Stimulated activated CD8-positive, alpha-beta memory T cell treated with anti-CD3 and anti-CD28 coated beads, Interleukin-15, amount 100 ng/mL, for 48 hours (primary cell): Measurements from ENCODE around the gene MORF4L2.
"Not testable (repeated sequence)": the region's sequence is repeated elsewhere in the genome, so short reads cannot be mapped to it uniquely, and the experiment has no call there.

Experiments used
- DNase-seq, 2 donors: peaks; one replicate each; pipeline ENCODE4 v3.0.0-alpha.2; 2020; ENCODE audit warnings: low read depth in 2 of 2

Gene MORF4L2

DNA sequence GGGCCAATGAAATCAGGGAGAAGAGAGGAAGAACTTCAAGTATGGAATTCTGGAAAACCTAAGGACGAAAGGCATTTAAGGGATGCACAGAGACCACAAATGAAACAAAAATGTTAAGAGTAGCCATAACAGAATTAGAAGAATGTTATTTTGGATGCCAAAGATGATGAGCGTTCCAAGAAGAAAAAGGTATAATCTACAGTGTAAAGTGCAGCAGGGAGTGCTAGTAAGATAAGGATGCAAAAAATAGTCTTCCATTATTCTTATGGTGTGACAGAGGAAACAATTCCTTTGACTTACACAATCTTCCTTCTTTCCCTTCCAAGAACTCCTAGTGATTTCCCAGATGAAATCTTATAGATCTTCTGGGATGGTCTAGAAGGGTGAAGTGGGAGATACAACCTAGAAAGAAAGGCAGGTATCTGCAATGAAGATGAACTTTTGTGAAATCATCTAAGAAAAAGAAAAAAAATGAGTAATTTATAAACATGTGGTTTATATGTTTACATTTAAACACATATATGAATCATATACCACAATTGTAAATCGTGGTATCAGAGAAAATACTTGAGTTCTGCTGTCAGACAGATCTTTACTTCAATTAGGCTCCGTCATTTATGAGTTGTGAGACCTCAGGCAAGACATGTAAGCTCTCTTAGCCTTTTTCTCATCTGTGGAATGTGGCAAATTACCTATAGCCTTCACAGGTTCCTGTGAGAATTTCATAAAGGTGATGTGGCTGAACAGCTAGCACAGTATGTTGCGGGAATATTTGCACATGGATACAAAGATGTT, 8.1 kb downstream of the MORF4L2 start:
- no peak for DNase-seq

DNA sequence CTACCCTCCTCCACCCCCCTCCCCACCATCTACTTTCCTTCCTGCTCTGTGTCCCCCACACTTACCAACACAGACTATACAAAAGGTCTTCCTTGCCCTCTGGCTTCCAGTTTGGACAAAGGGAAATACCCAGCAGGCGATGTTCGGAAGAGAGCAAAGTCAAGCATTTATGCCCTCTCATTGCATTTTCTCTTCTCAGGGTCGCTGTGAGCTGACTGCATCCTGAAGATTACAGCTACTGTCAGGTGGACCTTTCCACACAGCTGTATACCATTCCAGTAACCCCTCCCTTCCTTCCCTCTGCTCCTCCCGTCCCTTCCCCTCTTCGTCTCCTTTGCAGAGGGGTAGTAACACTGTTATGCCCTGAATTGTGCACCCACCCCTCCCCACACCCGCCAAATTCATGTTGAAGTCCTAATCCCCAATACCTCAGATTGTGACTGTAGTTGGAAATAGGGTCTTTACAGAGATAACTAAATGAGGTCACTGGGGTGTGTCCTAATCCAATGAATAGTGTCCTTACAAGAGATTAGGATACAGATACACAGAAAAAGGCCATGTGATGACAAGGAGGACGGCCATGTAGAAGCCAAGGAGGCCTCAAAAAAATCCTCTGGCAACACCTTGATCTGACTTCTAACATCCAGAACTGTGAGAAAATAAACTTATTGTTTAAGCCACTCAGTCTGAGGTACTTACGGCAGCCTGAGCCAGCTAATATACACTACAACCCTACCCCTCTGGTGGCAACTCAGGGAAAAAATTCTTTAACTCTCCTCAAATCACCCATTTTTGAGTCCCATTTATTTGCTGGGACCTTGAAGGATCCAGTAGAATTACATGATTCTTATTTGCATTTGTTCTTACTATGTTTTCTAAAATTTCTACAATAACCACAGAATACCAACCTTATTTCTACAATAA, 11.7 kb downstream of the MORF4L2 start:
- no peak for DNase-seq

DNA sequence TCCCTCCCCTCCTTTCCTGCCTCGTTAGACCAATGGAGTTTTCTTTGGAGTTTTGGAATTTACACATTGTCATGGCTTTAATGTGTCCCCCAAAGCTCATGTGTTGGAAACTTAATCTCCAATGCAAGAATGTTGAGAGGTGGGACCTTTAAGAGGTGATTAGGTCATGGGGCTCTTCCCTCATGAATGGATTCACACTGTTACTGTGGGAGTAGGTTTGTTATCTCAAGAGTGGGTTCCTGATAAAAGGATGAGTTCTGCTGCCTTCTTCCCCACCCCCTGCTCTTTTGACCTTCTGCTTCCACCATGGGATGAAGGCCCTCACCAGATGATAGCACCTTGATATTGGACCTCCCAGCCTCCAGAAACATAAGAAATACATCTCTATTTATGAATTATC, 16.8 kb downstream of the MORF4L2 start:
- DNase-seq = no peak

DNA sequence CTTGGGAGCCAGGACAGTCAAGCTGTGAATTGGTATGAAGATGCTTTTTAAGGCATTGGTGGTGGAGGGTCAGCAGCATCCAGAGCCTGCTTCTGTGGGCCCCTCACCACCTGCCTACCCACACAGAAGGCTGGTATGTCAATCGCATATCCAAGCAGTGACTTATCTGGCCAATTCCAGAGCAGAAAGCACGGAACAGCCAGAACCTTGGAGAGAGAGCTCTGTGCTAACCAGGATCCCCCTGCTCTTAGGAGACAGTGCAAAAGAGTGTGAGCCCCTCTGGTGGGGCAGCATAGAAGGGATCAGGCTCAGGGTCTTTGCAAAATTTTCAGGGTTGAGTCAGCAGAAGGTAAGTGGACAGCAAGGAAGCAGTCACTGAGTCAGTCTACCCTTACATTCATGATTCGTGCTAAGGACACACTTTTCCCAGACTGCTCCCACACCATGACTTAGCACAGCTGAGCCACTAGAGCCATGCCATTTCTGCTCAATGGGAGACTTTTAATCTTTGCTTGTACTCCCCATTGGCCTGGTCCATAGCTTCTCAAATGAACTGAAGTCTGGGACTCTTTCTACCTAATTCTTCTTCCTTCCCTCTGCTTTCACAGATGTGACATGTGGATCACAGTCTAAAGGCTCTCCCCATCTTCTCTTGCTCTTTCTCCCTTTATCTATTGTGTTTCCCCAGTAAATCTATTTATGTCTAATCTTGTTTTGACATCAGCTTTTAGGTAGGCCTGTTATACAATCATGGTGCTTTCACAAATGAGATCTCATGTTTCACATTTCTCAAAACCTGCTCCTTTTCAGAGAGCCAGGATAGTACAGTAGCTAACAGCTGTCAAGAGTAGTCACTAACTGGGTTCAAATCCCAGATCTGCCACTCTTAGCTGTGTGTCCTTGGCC, 20.0 kb downstream of the MORF4L2 start:
- no peak for DNase-seq

DNA sequence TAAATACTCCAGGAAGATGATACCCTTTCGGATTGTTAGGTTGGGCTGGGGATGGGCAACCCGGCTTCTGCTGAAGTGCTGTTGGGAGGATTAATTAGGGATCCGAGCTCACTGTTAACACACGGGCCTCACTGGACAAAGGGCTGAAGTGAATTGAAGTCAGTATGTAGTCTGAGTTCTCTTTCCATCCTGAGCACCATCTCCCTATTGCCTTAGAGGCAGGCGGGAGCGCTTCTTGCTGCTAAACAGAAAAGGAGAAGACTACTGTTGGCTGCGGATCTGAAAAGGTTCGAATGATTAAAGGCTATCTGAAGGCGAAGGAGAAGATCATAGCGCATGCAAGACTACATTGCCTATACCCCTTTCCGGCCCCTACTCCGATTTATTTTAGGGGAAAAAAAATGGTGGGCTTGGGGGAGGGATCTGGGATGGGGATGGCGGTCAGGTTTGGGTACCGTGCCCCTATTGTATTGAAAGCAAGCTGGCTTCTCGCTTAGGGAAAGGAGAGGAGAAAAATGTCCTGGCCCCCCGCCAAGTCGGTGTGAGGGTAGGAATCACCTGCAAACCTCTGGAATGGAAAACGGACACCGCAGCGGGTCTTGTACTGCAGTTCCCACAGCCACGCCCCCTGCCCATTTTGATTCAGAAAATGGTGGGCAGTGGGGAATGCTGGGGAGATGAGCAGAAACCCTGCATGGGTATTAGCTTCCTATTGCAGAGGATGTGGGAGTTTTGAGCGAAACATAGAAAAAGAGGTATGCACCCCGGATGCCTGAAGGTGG, 22.3 kb downstream of the MORF4L2 start:
- no peak for DNase-seq

DNA sequence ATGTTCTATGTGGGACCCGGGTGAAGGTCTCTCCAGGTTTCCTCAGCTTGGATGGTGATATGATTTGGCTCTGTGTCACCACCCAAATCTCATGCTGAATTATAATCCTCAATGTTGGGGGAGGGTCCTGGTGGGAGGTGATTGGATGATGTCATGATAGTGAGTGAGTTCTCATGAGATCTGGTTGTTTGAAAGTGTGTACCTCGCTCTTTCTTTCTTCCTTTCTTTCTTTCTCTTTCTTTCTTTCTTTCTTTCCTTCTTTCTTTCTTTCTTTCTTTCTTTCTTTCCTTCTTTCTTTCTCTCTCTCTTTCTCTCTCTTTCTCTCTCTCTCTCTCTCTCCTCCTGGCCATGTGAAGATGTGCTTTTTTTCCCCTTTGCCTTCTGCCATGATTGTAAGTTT, 27.0 kb downstream of the MORF4L2 start:
- not testable (repeated sequence) for DNase-seq

DNA sequence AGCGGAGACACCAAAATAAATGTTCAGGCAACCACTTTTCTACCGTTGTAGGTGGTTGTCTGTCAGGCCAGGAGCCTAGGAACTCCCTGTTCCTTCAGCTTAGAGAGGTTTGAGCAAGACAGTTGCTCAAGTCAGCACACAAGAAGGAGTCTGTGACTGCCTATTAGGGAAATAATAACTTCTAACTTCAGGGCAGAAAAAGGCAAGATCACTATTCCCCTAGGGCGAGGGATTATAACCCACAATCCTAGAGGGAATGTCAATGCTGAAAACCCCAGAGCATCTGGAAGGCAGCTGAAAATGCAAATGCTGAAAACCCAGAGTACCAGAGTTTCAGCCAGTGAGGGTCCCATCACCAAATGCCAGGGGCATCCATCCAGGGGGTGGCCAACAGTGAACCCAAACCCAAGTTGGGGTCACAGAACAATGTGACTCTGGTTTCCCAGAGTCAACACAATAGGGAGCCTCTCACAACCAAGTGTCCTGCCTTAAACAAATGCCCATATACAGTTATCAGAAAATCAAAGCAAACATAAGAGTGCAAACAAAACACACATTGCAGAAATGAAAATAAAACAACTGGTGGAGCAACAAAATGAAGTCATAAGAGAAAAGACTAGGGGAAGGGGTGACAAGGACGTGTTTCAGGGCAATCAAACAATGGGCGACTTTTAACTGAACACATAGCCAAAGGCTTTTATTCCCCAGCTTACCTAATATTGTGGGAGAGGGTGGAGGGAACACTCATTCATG, 27.6 kb downstream of the MORF4L2 start:
- DNase-seq = no peak

DNA sequence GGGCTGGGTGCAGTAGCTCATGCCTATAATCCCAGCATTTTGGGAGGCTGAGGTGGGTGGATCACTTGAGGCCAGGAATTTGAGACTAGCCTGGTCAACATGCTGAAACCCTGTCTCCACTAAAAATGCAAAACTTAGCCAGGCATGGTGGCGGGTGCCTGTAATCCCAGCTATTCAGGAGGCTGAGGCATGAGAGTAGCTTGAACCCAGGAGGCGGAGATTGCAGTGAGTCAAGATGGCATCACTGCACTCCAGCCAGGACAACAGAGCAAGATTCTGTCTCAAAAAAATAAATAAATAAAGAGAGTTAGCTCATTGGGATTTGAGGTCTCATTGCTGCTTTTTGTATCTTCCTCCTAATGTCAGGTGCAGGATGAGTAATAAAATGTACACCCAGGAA, 29.4 kb downstream of the MORF4L2 start:
- not testable (repeated sequence) for DNase-seq

DNA sequence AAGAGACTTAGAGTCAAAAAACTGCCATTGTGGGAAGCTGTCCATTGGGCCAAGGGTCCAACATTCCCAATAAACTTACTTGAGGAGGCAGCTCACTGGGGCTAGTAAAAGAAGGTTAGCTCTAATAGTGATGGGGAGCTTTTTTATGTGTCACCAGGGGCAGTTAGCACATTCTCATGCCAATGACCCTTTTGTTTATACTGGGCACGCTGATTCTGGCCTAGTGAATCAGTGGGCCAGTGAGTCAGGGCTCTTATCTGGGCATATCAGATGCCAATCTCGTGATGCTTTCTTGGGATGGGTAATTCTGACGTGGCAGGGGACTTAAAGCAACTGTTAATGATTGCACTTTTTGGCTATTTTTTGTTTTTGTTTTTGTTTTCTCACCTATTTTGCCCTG, 29.9 kb downstream of the MORF4L2 start:
- DNase-seq = no peak

DNA sequence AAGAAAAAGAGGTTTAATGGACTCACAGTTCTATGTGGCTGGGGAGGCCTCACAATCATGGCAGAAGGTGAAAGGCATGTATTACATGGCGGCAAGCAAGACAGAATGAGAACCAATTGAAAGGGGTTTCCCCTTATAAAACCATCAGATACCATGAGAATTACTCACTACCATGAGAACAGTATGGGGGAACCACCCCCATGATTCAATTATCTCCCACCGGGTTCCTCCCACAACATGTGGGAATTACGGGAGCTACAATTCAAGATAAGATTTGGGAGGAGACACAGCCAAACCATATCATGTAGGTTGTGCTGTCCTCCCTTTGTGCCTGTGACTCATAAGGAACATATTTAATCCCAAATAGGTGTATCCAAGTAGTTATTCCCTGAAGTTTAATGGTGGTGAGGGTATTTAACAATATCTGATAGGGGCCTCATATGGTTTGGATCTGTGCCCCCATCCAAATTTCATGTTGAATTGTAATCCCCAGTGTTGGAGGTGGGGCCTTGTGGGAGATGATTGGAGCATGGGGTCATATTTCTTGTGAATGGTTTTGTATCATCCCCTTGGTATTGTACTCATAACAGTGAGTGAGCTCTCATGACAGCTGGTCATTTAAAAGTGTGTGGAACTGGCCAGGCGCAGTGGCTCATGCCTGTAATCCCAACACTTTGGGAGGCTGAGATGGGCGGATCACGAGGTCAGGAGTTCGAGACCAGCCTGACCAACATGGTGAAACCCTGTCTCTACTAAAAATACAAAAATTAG, 31.1 kb downstream of the MORF4L2 start:
- DNase-seq = not testable (repeated sequence)

DNA sequence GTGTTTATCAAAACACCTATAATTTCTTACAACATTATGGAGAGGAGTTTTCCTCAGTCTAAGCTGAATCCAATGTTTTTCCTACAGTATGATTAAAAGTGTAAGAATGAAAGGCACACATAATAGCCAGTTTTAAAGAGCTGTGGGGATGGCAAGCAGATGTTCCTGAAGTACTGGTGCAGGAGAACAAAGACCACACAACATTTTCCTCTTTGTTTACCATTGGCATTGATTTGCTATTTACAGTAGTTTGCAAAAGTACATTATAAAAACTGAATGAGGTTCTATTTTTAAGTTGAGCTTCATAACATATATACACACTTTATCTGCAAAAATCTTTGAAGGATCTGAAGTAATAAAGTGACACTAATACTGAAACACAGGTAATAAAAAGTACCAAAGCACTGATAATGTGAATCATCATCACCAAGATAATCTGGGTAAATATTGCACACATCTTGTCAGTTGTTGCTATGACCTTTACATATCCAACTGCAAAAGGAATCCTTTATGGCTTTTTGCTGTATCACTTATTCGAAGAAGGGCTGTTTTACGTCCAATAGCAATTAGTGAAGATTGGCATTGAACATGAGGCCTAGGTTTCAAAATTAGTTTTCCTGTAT, 35.2 kb downstream of the MORF4L2 start:
- no peak for DNase-seq

DNA sequence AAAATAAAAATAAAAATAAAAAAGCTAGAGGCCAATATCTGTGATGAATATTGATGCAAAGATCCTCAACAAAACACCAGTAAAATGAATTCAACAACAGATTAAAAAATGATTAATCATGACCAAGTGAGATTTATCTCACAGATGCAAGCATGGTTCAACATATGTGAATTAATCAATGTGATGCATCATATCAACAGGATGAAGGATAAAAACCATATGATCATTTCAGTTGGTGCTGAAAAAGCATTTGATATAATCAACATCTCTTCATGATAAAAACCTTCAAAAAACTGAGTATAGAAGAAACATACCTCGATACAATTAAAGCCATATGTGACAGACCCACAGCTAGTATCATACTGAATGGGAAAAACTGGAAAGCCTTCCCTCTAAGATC, 38.9 kb downstream of the MORF4L2 start:
- DNase-seq = no peak

DNA sequence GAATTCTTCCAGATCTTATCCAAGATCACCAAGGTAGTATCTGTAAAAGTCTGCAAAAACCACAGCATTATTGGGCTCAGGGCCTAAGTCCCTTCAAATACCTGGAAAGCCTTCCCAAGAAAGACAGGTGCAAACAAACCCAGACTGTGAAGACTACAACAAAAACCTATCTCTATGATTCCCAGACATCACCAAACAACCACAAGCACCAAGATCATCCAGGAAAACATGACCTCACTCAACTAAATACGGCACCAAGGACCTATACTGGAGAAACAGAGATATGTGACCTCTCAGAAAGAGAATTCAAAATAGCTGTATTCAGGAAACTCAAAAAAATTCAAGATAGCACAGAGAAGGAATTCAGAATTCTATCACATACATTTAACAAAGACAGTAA, 42.4 kb downstream of the MORF4L2 start:
- no peak for DNase-seq

DNA sequence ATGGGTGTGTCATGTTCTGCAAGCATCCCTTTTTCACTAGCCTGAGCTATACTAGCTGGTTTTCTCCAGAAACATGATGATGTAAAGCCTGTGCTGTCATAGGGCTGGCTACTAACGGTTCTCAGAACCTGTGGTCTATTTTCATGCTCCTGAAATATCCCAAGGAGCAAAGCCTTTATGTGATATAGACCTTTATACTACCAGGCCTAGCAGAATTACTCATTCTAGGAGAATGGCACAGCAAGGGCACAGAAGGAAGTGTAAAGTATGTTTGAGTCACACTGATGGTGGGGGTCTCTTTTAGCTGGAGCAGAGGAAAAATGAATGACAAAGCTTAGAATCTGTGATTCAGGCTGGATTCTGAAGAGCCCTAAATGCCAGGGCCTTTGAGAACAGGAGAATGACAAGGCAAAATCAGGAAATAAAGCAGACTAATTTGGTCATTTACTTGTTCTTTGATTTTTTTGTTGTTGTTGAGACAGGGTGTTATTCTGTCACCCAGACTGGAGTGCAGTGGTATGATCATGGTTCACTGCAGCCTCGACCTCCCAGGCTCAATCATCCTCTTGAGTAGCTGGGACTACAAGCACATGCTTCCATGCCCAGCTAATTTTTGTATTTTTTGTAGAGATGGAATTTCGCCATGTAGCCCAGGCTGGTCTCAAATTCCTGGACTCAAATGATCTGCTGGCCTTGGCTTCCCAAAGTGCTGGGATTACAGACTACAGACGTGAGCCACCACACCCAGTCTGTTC, 45.9 kb downstream of the MORF4L2 start:
- DNase-seq = no peak

DNA sequence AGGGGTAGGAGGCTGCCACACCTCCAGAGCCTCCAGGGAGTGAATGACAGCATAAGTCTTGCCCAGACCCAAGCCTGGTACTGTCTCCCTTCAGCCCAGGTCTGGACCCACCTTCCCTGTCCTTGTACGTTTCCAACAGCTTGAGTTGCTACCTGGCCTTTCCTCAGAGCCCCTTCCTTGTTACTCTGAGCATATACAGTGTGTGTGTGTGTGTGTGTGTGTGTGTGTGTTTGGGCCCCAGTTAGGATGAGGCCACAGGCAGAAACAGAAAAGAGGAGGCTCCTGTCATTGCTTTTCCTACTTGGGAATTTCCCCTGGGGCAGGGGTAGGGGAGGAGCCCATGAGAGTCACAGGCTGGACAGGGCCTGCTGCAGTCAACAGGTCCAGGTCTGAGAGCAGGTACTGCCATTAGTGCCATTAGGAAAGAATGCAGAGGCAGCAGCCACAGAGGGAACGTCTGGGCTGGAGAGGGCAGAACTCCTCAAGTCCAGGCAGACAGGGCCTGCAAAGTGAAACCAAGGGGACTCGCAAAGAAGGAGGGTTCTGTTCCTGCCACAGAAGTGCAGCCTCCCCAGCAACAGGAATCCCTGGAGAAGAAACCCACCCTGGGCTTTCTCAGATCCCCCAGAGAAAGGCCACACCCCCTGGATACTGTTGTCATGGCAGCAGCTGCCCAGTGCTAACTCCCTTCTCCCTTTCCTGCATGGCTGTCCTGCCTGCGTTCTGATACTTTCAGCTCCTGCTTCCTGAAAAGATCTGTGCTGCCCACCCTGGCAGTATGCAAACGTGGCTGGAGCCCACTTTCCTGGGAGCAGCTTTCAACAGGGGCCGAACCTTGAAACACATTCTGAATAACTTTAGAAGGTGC, 47.8 kb downstream of the MORF4L2 start:
- DNase-seq = not testable (repeated sequence)

DNA sequence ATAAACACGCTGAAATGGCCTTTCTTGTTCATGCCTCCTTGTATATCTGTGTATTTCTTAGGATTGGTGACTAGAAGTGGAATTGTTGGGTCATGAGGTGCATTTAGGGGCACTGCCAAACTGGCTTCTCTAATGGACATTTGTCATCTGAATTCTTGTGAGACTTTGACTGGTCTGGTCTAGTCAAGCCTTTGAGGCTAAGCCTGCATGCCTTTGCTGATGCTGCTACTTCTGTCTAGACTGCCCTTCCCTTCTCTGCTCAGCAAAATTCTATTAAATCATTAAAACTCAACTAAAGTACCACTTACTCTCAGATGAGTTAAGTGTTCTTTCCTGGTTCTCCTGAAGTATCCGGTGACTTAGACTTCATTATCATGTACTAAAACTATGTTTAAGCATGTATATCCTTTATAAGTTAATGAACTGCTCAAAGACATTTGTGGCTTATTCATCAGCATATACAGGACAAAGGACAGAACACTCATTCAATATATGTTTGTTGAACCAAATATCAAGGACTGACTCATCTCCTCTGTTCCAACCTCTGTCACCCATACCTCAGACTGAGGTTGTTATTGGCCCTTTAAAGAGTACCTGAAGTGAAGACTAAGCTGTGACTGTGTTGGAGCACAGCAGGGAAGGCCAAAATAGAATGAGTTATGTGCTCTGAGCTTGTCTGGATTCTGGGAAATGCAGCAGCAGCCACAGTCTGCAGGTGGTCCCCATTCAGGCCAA, 48.7 kb downstream of the MORF4L2 start:
- no peak for DNase-seq

DNA sequence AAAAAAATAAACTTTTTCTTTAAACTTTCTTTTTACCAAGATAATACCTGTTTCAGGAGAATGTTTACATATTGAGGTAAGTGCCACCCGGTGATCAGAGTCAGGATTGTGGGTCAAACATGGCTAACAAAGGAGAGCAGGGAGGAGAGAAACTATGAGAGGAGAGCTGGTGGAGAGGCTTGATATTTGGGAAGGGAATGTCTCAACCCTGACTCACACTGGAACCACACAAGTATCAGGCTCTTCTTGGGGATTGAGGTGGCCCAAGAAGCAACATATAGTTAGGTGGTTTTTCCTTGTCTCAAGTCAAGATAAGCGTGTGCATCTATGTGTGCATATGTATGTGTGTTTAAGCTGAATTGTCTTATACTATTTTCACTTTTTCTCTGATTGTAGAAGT, 51.1 kb downstream of the MORF4L2 start:
- no peak for DNase-seq
